Stimulated activated CD8-positive, alpha-beta memory T cell treated with anti-CD3 and anti-CD28 coated beads, Interleukin-12 subunit alpha, Interleukin-12 subunit beta, amount 100 ng/mL, for 24 hours (primary cell): ENCODE data around the gene PKP3.
"Not testable (repeated sequence)": the region's sequence is repeated elsewhere in the genome, so short reads cannot be mapped to it uniquely, and the experiment has no call there.

ENCODE experiments used
- DNase-seq: peaks from one replicate; pipeline ENCODE4 v3.0.0-alpha.2; 2020; ENCODE audit errors: extremely low read depth

Gene PKP3, protein sequence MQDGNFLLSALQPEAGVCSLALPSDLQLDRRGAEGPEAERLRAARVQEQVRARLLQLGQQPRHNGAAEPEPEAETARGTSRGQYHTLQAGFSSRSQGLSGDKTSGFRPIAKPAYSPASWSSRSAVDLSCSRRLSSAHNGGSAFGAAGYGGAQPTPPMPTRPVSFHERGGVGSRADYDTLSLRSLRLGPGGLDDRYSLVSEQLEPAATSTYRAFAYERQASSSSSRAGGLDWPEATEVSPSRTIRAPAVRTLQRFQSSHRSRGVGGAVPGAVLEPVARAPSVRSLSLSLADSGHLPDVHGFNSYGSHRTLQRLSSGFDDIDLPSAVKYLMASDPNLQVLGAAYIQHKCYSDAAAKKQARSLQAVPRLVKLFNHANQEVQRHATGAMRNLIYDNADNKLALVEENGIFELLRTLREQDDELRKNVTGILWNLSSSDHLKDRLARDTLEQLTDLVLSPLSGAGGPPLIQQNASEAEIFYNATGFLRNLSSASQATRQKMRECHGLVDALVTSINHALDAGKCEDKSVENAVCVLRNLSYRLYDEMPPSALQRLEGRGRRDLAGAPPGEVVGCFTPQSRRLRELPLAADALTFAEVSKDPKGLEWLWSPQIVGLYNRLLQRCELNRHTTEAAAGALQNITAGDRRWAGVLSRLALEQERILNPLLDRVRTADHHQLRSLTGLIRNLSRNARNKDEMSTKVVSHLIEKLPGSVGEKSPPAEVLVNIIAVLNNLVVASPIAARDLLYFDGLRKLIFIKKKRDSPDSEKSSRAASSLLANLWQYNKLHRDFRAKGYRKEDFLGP

DNA sequence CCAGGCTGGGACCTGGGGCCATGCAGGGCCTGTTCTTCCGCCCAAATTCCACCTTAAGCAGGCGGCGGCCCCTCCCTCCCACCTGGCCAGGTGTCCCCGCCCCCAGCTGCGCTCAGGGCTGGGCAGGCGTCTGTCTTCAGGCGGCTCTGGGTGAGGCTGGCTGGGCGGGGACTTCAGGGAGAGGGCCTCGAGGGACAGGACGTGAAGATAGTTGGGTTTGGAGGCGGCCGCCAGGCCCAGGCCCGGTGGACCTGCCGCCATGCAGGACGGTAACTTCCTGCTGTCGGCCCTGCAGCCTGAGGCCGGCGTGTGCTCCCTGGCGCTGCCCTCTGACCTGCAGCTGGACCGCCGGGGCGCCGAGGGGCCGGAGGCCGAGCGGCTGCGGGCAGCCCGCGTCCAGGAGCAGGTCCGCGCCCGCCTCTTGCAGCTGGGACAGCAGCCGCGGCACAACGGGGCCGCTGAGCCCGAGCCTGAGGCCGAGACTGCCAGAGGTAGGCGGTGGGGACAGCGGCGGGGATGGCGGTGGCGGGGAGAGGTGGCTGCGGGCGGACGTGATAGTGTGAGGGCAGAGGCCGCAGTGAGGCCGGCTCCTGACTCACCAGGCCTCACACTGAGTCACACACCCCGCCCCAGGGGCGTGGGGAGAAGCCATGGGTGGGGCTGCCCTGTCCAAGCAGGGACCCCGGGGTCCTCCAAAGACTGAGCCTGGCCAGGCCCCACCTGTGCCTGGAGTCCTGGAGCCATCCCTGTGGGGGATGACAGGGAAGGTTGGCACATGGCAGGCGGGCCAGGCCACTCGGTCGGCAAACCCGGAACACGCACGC is at the start of gene PKP3:
Gene PKP3 (plus strand): TSS at position 176 of the 824 bp plus-strand sequence. CDS start 84 bp downstream, at position 260.
- DNase-seq: no peak

GRCh38 chr11:344836-345578 is 49.0 kb upstream of the PKP3 start:
- no peak for DNase-seq

- no peak for DNase-seq
Observed at GRCh38 chr11:346529-346928, 47.5 kb upstream of the PKP3 start.

DNA sequence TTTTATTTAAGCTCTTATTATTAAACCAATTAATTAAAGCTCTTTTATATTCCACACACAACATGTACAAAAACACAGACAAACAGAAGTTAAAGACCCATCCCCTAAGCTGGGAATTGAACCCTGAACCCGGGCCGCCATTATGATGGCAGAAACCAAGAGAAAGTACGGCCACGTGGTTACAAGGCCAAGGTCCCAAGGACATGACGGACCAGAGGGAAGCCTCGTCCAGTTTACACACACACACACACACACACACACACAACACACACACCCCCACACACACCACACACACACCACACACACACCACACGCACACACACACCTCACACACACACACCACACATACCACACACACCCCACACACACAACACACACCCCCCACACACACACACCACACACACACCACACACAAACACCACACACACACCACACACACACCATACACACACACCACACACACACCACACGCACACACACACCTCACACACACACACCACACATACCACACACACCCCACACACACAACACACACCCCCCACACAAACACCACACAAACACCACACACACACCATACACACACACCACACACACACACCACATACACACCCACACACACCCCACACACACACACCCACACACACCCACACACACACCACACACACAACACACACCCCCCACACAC is 44.6 kb upstream of the PKP3 start:
- DNase-seq: not testable (repeated sequence)

GRCh38 chr11:350033-350722 is 43.8 kb upstream of the PKP3 start:
- DNase-seq: not testable (repeated sequence)

GRCh38 chr11:350723-351255 is 43.2 kb upstream of the PKP3 start:
- DNase-seq: no peak

GRCh38 chr11:351411-351810 is 42.6 kb upstream of the PKP3 start:
- no peak for DNase-seq

- DNase-seq: no peak
Observed at GRCh38 chr11:352456-353031, 41.5 kb upstream of the PKP3 start.

GRCh38 chr11:353179-353873 is 40.7 kb upstream of the PKP3 start:
- no peak for DNase-seq

- peak; percentile 70 for DNase-seq
Observed at GRCh38 chr11:355581-356458, 38.2 kb upstream of the PKP3 start.

DNA sequence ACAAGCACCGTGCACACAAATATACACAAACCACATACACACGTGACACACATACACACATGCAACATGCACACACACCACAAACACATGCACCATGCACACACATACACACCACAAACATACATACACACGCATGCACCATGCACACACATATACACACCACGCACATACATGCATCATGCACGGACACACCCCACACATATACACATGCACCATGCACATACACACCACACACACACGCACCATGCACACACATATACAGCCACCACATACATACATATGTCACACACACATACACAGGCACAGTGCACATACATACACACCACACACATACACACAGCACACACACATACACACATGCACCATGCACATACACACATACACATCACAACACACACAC is 37.4 kb upstream of the PKP3 start:
- DNase-seq: no peak

- no peak for DNase-seq
Observed at GRCh38 chr11:357582-357981, 36.4 kb upstream of the PKP3 start.

DNA sequence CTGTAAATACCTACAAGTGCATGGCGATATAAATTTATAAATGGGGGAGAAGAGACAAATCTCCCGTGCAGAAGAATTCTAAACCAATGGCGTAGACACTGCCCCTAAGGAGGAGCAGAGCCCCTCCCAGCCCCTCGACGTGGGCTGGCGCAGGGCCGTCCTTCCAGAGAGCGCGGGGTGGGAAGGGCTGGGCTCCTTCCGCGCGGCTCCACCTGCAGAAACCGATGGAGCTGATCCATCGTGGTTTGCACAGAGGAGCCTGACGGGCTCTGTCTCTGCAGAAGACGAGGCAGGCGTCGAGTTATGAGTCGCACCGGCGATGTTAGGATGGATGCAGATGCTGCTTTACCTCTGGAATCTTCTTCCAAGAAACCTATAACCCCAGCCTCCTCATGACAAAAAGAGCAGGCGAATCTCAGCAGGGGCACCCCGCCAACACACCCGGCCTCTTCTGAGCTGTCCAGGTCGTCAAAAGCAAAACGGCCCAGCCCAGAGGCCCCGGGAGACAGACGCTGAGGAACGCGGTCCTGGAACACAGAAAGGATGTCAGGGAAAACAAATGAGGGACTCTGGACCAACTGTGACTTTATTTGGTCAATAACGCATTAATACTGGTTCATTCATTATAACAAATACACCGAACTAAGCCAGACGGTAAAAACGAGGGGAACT is 35.7 kb upstream of the PKP3 start:
- DNase-seq: no peak

- DNase-seq: no peak
Observed at GRCh38 chr11:359181-359714, 34.8 kb upstream of the PKP3 start.

- no peak for DNase-seq
Observed at GRCh38 chr11:360326-361280, 33.4 kb upstream of the PKP3 start.
